Sigmoid colon (tissue), 7 donors: Measurements from ENCODE around the gene TESPA1. TPM values are rescaled to one million over a fixed set of nuclear protein-coding genes. Genes with fewer than 3 reads are reported as not detected.
A peak's percentile ranks its signal among the peaks of the same experiment; 100 is the strongest.

Experiments used
- DNase-seq: peaks from one replicate; pipeline ENCODE4 v3.0.0-alpha.2; 2019
- H3K27ac ChIP-seq, 4 donors: fragments of 200-600 bp; sonication (generic); one replicate each; pipeline ENCODE4 v1.5.1; 2016 to 2019; ENCODE audit warnings: mild to moderate bottlenecking in 1 of 4
- H3K27me3 ChIP-seq, 3 donors: fragments of 200-600 bp; sonication (generic); one replicate each; pipeline ENCODE4 v1.5.1; 2019; ENCODE audit warnings: mild to moderate bottlenecking in 1 of 3
- H3K36me3 ChIP-seq, 4 donors: fragments of 200-600 bp; sonication (generic); one replicate each; pipeline ENCODE4 v1.5.1; 2016 to 2019
- H3K4me1 ChIP-seq, 4 donors: fragments of 200-600 bp; sonication (generic); one replicate each; pipeline ENCODE4 v1.5.1; 2017 to 2019
- H3K4me3 ChIP-seq, 4 donors: fragments of 200-600 bp; sonication (generic); one replicate each; pipeline ENCODE4 v1.5.1; 2017 to 2019; ENCODE audit warnings: mild to moderate bottlenecking in 2 of 4, moderate library complexity in 1 of 4
- H3K9me3 ChIP-seq, 4 donors: fragments of 200-600 bp in 3 of 4; sonication (generic) in 3 of 4; one replicate each; pipeline versions ENCODE4 v1.5.1 to v1.6.1; 2013 to 2019
- CTCF ChIP-seq, 4 experiments: fragments of 450-650 bp in 3 of 4; fragments of 200-600 bp in 1 of 4; IDR thresholded peaks; one replicate each; pipeline ENCODE4 v1.5.1; 2016 to 2019; ENCODE audit warnings: antibody characterized with exemption in 4 of 4, mild to moderate bottlenecking in 3 of 4, moderate library complexity in 2 of 4
- EP300 ChIP-seq, 4 donors: sonication (generic); formaldehyde crosslinking; IDR thresholded peaks; one replicate each; pipeline ENCODE4 v1.6.1; 2017; ENCODE audit warnings: antibody characterized with exemption in 4 of 4
- POLR2A ChIP-seq, 2 donors: fragments of 450-650 bp; IDR thresholded peaks; one replicate each; pipeline ENCODE4 v1.6.1; 2016; ENCODE audit warnings: antibody characterized with exemption in 2 of 2, mild to moderate bottlenecking in 2 of 2, moderate library complexity in 2 of 2
- POLR2AphosphoS5 ChIP-seq, 4 donors: sonication (generic); formaldehyde crosslinking; IDR thresholded peaks; one replicate each; pipeline ENCODE4 v1.6.1; 2017; ENCODE audit warnings: antibody characterized with exemption in 4 of 4
- WGBS, 2 donors: extraction: QIAGEN DNeasy Blood & Tissue Kit; methylation state at CpG; one replicate each; pipeline ENCODE4 v1.1.7; 2013; 5-methylcytosine and 5-hydroxymethylcytosine counted together
- intact Hi-C: fragments of 100-400 bp; cut with DNase I; formaldehyde crosslinking; loops from one replicate; pipeline ENCODE4 v1.15.1; 2023
- polyA plus RNA-seq, 3 donors: library from polyadenylated mRNA; stranded (reverse); fragments of 200-250 nt; gene quantifications; one replicate each; pipeline ENCODE4 v1.2.3, GENCODE V29; 2013
- total RNA-seq, 4 donors: library from RNA; depleted of rRNA; stranded (reverse); fragments of >200 nt; gene quantifications; one replicate each; pipeline ENCODE4 v1.1.0, GENCODE V29; 2016
- donor health status: healthy with polysubstance abuse.
- donor health status: Bipolar disorder and iron deficiency.
- donor health status: healthy.

Gene TESPA1
- total and polyA plus RNA-seq, 7 donors = 0.23 to 10.3 (median 1.8) TPM

- no peaks in the 10 kb centered on the region for H3K27me3 ChIP-seq
- H3K4me1 ChIP-seq = no peaks in the 10 kb centered on the region
- TF ChIP-seq EP300 (IDR thresholded peaks at IDR 0.05) (no peak), POLR2A (IDR thresholded peaks at IDR 0.05) (no peak), POLR2AphosphoS5 (IDR thresholded peaks at IDR 0.05) (no peak), CTCF (IDR thresholded peaks at IDR 0.05) (no peak)
- H3K4me3 ChIP-seq = no peak overlapping the region
- no peak for DNase-seq
- H3K27ac ChIP-seq = no peak overlapping the region
- H3K9me3 ChIP-seq = no peaks in the 10 kb centered on the region
- 82 to 90% methylated on average over 4 of the region's 4 CpGs for WGBS, 2 donors
- no peaks in the 10 kb centered on the region for H3K36me3 ChIP-seq
- intact Hi-C loops = no loop called here
These were observed 23.4 kb downstream of the TESPA1 start for GRCh38 chr12:54961190-54961589.

- intact Hi-C loops = loop anchor here (2.0 to 5.0 kb wide), 4 partner anchors 212 to 377 kb away; no protein-coding TSS in a partner anchor
- DNase-seq = no peak
- no peaks in the 10 kb centered on the region for H3K27me3 ChIP-seq
- WGBS, 2 donors = 65 to 70% methylated on average over 10 of the region's 10 CpGs
- H3K27ac ChIP-seq = no peak overlapping the region
- H3K4me1 ChIP-seq = no peaks in the 10 kb centered on the region
- H3K36me3 ChIP-seq = no peaks in the 10 kb centered on the region
- no peak overlapping the region for H3K4me3 ChIP-seq
- TF ChIP-seq POLR2A (IDR thresholded peaks at IDR 0.05) (no peak), CTCF (IDR thresholded peaks at IDR 0.05) (no peak), POLR2AphosphoS5 (IDR thresholded peaks at IDR 0.05) (no peak), EP300 (IDR thresholded peaks at IDR 0.05) (no peak)
- no peaks in the 10 kb centered on the region for H3K9me3 ChIP-seq
These were observed 25.1 kb downstream of the TESPA1 start for GRCh38 chr12:54959291-54960018.

- H3K4me1 ChIP-seq = no peaks in the 10 kb centered on the region
- TF ChIP-seq CTCF (IDR thresholded peaks at IDR 0.05) (peak in 3 of 4 experiments; percentile 44 to 63 (median 55)), POLR2AphosphoS5 (IDR thresholded peaks at IDR 0.05) (no peak)
- no peak overlapping the region for H3K4me3 ChIP-seq
- H3K36me3 ChIP-seq = no peaks in the 10 kb centered on the region
- no peak overlapping the region for H3K27ac ChIP-seq
- DNase-seq = no peak
- H3K9me3 ChIP-seq = no peaks in the 10 kb centered on the region
- intact Hi-C loops = loop anchor here (2.0 to 5.0 kb wide), 4 partner anchors 211 to 376 kb away; no protein-coding TSS in a partner anchor
- H3K27me3 ChIP-seq = no peaks in the 10 kb centered on the region
- WGBS, 2 donors = 88 to 96% methylated on average over 3 of the region's 3 CpGs
These were observed 26.4 kb downstream of the TESPA1 start for GRCh38 chr12:54958048-54958658.

- H3K4me3 ChIP-seq = no peak overlapping the region
- H3K36me3 ChIP-seq = no peaks in the 10 kb centered on the region
- intact Hi-C loops = loop anchor here (5.0 kb wide), 2 partner anchors 210 to 375 kb away; no protein-coding TSS in a partner anchor
- H3K4me1 ChIP-seq = no peaks in the 10 kb centered on the region
- no peaks in the 10 kb centered on the region for H3K9me3 ChIP-seq
- TF ChIP-seq CTCF (IDR thresholded peaks at IDR 0.05) (no peak), POLR2A (IDR thresholded peaks at IDR 0.05) (no peak), EP300 (IDR thresholded peaks at IDR 0.05) (no peak), POLR2AphosphoS5 (IDR thresholded peaks at IDR 0.05) (no peak)
- no peaks in the 10 kb centered on the region for H3K27me3 ChIP-seq
- H3K27ac ChIP-seq = no peak overlapping the region
- no peak for DNase-seq
- 75 to 80% methylated on average over 10 of the region's 10 CpGs for WGBS, 2 donors
These were observed 27.5 kb downstream of the TESPA1 start for GRCh38 chr12:54956818-54957641.
